GM12875 (cell line): ENCODE measurements around the gene PPM1A.

Source experiments
- H3K4me3 ChIP-seq: one replicate; pipeline ENCODE4 v1.5.1; 2011; ENCODE audit warnings: low read depth, low read length, control low read depth
- TF ChIP-seq, protein P1 (sequence below): IDR thresholded peaks from 2 replicates; pipeline ENCODE4 v1.5.1; 2011; ENCODE audit warnings: low read depth, mild to moderate bottlenecking, control low read depth, inconsistent platforms, low read length, moderate library complexity, borderline replicate concordance; ENCODE audit not compliant: insufficient read depth

Gene PPM1A

DNA sequence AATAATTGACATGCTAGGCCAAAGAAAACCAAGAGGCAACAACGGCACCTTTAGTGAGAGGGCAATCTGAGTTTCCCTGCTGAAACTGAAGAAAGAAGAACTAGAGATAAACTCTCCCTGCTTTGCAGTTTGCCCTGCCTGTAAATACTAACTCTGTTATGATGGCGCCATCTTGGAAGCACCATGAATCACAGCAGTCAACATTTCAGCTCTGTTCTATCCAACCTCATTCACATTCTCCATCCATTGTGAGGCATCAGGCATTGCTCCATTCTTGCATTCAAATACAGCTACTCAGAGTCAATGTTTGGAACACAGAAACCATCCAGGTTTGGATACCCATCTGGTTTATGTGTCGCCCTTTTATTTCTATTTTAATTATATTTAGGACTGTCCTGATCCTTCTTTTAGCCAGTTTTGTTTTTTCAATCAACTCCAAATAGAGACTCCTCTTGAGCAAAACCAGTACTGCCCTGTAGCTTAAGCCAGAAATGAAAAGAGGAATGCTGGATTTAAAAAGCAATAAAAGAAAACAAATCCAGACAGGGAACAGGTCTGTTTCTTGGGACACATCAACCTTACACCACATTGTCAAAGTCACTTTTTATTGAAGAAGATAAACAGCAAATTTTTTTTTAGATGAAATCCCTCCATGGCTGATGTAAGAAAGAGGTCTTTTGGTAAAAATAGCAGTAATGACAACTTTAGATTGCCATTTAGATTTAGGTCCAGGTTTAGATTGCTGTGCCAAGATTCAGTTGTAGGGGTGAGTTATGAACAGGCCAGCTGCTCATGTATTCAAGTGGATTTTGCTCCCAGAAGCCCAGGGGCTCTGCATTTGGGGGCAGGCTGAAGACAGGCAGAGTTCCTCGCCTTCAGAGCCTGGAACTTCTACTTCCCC lies 33.3 kb upstream of the PPM1A start:
- TF ChIP-seq, protein P1, sequence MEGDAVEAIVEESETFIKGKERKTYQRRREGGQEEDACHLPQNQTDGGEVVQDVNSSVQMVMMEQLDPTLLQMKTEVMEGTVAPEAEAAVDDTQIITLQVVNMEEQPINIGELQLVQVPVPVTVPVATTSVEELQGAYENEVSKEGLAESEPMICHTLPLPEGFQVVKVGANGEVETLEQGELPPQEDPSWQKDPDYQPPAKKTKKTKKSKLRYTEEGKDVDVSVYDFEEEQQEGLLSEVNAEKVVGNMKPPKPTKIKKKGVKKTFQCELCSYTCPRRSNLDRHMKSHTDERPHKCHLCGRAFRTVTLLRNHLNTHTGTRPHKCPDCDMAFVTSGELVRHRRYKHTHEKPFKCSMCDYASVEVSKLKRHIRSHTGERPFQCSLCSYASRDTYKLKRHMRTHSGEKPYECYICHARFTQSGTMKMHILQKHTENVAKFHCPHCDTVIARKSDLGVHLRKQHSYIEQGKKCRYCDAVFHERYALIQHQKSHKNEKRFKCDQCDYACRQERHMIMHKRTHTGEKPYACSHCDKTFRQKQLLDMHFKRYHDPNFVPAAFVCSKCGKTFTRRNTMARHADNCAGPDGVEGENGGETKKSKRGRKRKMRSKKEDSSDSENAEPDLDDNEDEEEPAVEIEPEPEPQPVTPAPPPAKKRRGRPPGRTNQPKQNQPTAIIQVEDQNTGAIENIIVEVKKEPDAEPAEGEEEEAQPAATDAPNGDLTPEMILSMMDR = no peak
- H3K4me3 ChIP-seq = no peak overlapping the region

GRCh38 chr14:60217713-60218112 lies 31.3 kb upstream of the PPM1A start:
- H3K4me3 ChIP-seq = no peak overlapping the region
- TF ChIP-seq, protein P1 = no peak

GRCh38 chr14:60220084-60220483 lies 28.9 kb upstream of the PPM1A start:
- no peak overlapping the region for H3K4me3 ChIP-seq
- TF ChIP-seq, protein P1 = no peak

DNA sequence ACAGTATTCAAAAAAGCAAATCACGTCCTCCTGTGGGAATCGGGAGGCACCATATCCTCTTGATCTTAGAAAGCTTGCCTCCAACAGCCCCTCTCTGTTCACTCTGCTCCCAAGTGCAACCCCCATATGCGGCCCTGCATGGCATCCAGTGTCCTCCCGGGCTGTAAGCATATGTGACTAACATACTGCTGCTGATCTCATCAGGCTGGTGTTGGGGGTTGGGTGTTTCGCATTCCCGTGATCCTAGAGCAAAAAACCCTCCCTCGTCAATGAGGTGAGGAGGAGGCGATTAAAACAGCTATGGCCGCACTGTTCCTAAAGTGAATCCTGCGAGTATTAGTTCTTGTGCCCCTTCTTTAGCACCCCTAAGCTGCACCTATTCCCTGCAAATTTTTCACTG lies 28.1 kb upstream of the PPM1A start:
- TF ChIP-seq, protein P1 = no peak
- no peak overlapping the region for H3K4me3 ChIP-seq

GRCh38 chr14:60221457-60221856 lies 27.6 kb upstream of the PPM1A start:
- TF ChIP-seq, protein P1 = no peak
- H3K4me3 ChIP-seq = no peak overlapping the region

GRCh38 chr14:60222820-60223219 lies 26.2 kb upstream of the PPM1A start:
- TF ChIP-seq, protein P1 = no peak
- H3K4me3 ChIP-seq = no peak overlapping the region

- no peak overlapping the region for H3K4me3 ChIP-seq
- TF ChIP-seq, protein P1 = no peak
These were observed 23.8 kb upstream of the PPM1A start for GRCh38 chr14:60225265-60225664.
